ENCODE results near the gene ANKRD13B.
A peak's percentile ranks its signal among the peaks of the same experiment; 100 is the strongest.

DNA sequence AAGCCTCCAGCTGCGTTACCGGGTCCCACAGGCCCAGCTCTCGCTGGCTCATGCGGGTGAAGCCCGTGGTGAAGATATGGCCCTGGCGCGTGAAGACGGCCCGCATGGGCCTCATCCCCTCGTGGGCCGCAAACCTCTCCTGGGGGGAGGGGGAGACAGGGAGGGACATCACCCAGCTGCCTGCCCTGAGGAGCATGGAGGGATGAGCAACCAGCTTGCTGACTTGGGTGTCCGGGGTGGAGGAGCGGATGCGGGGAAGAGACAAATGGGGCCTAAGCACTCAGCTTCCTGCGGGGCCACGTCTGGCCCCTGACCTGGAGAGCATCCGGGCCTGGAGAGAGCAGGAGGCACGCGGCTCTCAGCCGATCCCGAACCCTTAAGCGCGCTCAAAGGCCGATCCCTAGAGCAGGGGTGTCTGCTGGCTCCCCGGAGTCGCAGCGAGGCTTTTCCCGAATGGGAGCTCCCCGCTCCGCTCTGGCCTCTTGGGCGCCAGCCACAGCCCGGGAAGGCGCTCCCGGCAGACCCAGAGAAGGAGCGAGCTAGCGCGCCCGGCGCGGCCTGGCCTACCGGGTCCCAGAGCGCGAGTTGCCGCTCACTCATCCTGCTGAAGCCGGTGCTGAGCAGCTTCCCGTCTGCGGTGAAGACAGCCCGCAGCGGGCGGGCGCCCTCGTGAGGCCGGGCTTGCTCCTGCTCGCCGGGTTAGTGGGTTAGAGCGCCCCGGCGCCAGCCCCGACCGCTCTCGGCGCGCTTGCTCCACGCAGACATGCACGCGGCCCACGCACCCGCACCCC is 24.7 kb downstream of the ANKRD13B start:
- TF ChIP-seq EZH2phosphoT487 (IDR thresholded peaks at IDR 0.05; ENCODE audit: low read depth) = no peak
- TF ChIP-seq, protein P1, sequence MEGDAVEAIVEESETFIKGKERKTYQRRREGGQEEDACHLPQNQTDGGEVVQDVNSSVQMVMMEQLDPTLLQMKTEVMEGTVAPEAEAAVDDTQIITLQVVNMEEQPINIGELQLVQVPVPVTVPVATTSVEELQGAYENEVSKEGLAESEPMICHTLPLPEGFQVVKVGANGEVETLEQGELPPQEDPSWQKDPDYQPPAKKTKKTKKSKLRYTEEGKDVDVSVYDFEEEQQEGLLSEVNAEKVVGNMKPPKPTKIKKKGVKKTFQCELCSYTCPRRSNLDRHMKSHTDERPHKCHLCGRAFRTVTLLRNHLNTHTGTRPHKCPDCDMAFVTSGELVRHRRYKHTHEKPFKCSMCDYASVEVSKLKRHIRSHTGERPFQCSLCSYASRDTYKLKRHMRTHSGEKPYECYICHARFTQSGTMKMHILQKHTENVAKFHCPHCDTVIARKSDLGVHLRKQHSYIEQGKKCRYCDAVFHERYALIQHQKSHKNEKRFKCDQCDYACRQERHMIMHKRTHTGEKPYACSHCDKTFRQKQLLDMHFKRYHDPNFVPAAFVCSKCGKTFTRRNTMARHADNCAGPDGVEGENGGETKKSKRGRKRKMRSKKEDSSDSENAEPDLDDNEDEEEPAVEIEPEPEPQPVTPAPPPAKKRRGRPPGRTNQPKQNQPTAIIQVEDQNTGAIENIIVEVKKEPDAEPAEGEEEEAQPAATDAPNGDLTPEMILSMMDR (IDR thresholded peaks at IDR 0.05; ENCODE audit: low read depth, low read length) = peak; percentile 83
